RWPE2 (cell line): Measurements from ENCODE around the gene ZDHHC20.
"Not testable (repeated sequence)": the region's sequence is repeated elsewhere in the genome, so short reads cannot be mapped to it uniquely, and the experiment has no call there.

Source experiments
- ATAC-seq: fragments of 200-7000 bp; cut with Tn5 transposase; 3 replicates; pipeline ENCODE4 v1.9.1; 2021; ENCODE audit warnings: low read depth
- DNase-seq: peaks from one replicate; pipeline ENCODE4 v3.0.0-alpha.2; 2020; ENCODE audit warnings: low spot score
- H3K27ac ChIP-seq: fragments of 450-650 bp; 2 replicates; pipeline ENCODE4 v1.5.1; 2017; ENCODE audit warnings: mild to moderate bottlenecking; ENCODE audit not compliant: poor library complexity, severe bottlenecking
- H3K27me3 ChIP-seq: fragments of 250-450 bp; sonication (Bioruptor Pico); 2 replicates; pipeline ENCODE4 v1.5.1; 2021; ENCODE audit warnings: mild to moderate bottlenecking, moderate library complexity; ENCODE audit not compliant: insufficient read depth, poor library complexity, severe bottlenecking
- H3K36me3 ChIP-seq: fragments of 250-450 bp; sonication (Bioruptor Pico); 2 replicates; pipeline ENCODE4 v1.5.1; 2020; ENCODE audit warnings: low read depth, mild to moderate bottlenecking, moderate library complexity
- H3K4me1 ChIP-seq: fragments of 250-450 bp; sonication (Bioruptor Pico); 2 replicates; pipeline ENCODE4 v1.5.1; 2021; ENCODE audit warnings: mild to moderate bottlenecking, moderate library complexity; ENCODE audit not compliant: insufficient read depth, poor library complexity, severe bottlenecking
- H3K4me3 ChIP-seq: fragments of 250-450 bp; sonication (Bioruptor Pico); 2 replicates; pipeline ENCODE4 v1.5.1; 2021; ENCODE audit warnings: mild to moderate bottlenecking, moderate library complexity; ENCODE audit not compliant: severe bottlenecking
- H3K9me3 ChIP-seq: fragments of 250-450 bp; sonication (Bioruptor Pico); 2 replicates; pipeline ENCODE4 v1.5.1; 2021; ENCODE audit warnings: mild to moderate bottlenecking, moderate library complexity; ENCODE audit not compliant: severe bottlenecking
- CTCF ChIP-seq: fragments of 450-650 bp; IDR thresholded peaks from one replicate; pipeline ENCODE4 v1.5.1; 2017; ENCODE audit warnings: mild to moderate bottlenecking, moderate library complexity; ENCODE audit not compliant: poor library complexity, severe bottlenecking

Gene ZDHHC20

GRCh38 chr13:21395953-21396352 lies 63.1 kb downstream of the ZDHHC20 start:
- H3K4me1 ChIP-seq = peaks cover 4% of the 10 kb centered on the region
- TF ChIP-seq CTCF = no peak
- H3K9me3 ChIP-seq = no peaks in the 10 kb centered on the region
- H3K36me3 ChIP-seq = peaks cover 23% of the 10 kb centered on the region
- no peak overlapping the region for H3K4me3 ChIP-seq
- H3K27ac ChIP-seq = no peak overlapping the region
- no peaks in the 10 kb centered on the region for H3K27me3 ChIP-seq
- ATAC-seq (no peak), DNase-seq (no peak)

DNA sequence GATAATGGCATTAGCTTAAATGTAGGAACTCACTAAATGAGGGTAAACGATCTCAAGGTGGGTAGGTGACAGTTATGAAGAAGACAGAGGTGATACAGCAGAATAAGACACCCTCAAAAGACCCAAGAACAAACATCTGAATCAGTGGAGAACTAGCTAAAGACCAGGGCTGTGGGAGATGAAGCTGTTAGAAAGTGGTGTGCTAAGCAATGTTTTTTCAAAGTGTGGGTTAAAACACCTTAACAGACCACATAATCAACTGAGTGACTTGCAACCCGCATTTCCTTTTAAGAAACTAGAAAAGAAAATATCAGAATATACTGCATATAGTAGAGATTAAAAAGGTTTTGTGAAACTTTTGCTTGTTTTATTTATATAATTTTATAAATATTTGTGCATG lies 70.0 kb downstream of the ZDHHC20 start:
- Histone ChIP-seq H3K27ac (no peak overlapping the region), H3K27me3 (no peaks in the 10 kb centered on the region), H3K36me3 (peaks cover 44% of the 10 kb centered on the region), H3K4me3 (no peak overlapping the region), H3K9me3 (no peaks in the 10 kb centered on the region), H3K4me1 (no peaks in the 10 kb centered on the region)
- no peak for TF ChIP-seq CTCF
- ATAC-seq (no peak), DNase-seq (no peak)

- DNase-seq = no peak
- no peak overlapping the region for H3K27ac ChIP-seq
- H3K4me3 ChIP-seq = no peak overlapping the region
- peaks cover 60% of the 10 kb centered on the region for H3K36me3 ChIP-seq
- TF ChIP-seq CTCF = no peak
- no peaks in the 10 kb centered on the region for H3K9me3 ChIP-seq
- H3K4me1 ChIP-seq = no peaks in the 10 kb centered on the region
- no peaks in the 10 kb centered on the region for H3K27me3 ChIP-seq
- ATAC-seq = no peak
Measured at GRCh38 chr13:21385710-21386109, 73.4 kb downstream of the ZDHHC20 start.

DNA sequence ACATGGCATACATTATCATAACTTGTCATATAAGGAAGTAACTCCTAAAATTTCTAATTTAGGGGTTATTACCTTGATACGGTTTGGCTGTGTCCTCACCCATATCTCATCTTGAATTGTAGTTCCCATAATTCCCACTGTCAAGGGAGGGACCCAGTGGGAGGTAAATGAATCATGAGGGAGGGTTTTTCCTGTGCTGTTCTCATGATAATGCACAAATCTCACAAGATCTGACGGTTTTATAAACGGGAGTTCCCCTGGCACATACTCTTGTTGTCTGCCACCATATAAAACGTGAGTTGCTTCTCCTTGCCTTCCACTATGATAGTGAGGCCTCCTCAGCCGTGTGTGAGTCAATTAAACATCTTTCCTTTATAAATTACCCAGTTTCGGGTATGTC lies 76.0 kb downstream of the ZDHHC20 start:
- ATAC-seq = no peak
- H3K4me1 ChIP-seq = no peaks in the 10 kb centered on the region
- H3K36me3 ChIP-seq = peaks cover 57% of the 10 kb centered on the region
- no peaks in the 10 kb centered on the region for H3K27me3 ChIP-seq
- no peak for DNase-seq
- no peak overlapping the region for H3K27ac ChIP-seq
- H3K9me3 ChIP-seq = no peaks in the 10 kb centered on the region
- no peak for TF ChIP-seq CTCF
- H3K4me3 ChIP-seq = no peak overlapping the region

GRCh38 chr13:21376998-21377985 lies 81.8 kb downstream of the ZDHHC20 start:
- H3K4me1 ChIP-seq, H3K9me3 ChIP-seq, H3K27me3 ChIP-seq, DNase-seq, H3K27ac ChIP-seq, H3K4me3 ChIP-seq, ATAC-seq: not testable (repeated sequence)
- H3K36me3 ChIP-seq = peaks cover 36% of the 10 kb centered on the region
